Measurements from ENCODE around the gene CBL. TPM values are rescaled to one million over a fixed set of nuclear protein-coding genes. Genes with fewer than 3 reads are reported as not detected.

Gene CBL
- total RNA-seq, 1 donor from 2014 or later: 6.5 TPM

- ATAC-seq (ENCODE audit: poor library complexity) (no peak), DNase-seq (no peak)
- intact Hi-C loops (cut with DNase I): no loop called here
Observed at GRCh38 chr11:119293461-119293860, 87.3 kb downstream of the CBL start.

- intact Hi-C loops (cut with DNase I): no loop called here
- no peak for ATAC-seq (ENCODE audit: poor library complexity)
Observed at GRCh38 chr11:119295178-119295577, 89.0 kb downstream of the CBL start.

GRCh38 chr11:119297938-119298337 lies 91.8 kb downstream of the CBL start:
- intact Hi-C loops (cut with DNase I): no loop called here
- DNase-seq (no peak), ATAC-seq (ENCODE audit: poor library complexity) (no peak)

More at GRCh38 chr11:119295178-119295577, 89.0 kb downstream of the CBL start:
- no peak for DNase-seq

- ATAC-seq (ENCODE audit: poor library complexity): peak; percentile 94
- DNase-seq: peak; percentile 82
- intact Hi-C loops (cut with DNase I): no loop called here
Observed at GRCh38 chr11:119298726-119299125, 92.6 kb downstream of the CBL start.

- DNase-seq (no peak), ATAC-seq (ENCODE audit: poor library complexity) (no peak)
- intact Hi-C loops (cut with DNase I): no loop called here
Observed at GRCh38 chr11:119299416-119299815, 93.3 kb downstream of the CBL start.

GRCh38 chr11:119300198-119300964 lies 94.2 kb downstream of the CBL start:
- intact Hi-C loops (cut with DNase I): no loop called here
- peak; percentile 36 for ATAC-seq (ENCODE audit: poor library complexity)
- DNase-seq: no peak

- ATAC-seq (ENCODE audit: poor library complexity) (no peak), DNase-seq (no peak)
Observed at GRCh38 chr11:119303227-119303718, 97.1 kb downstream of the CBL start.

GRCh38 chr11:119305556-119306372 lies 99.6 kb downstream of the CBL start:
- intact Hi-C loops (cut with DNase I): no loop called here
- no peak for DNase-seq
- no peak for ATAC-seq (ENCODE audit: poor library complexity)

More at GRCh38 chr11:119303227-119303718, 97.1 kb downstream of the CBL start:
- intact Hi-C loops (cut with DNase I): no loop called here

- intact Hi-C loops (cut with DNase I): no loop called here
- ATAC-seq (ENCODE audit: poor library complexity) (peak; percentile 42), DNase-seq (no peak)
Observed at GRCh38 chr11:119306373-119306890, 100.3 kb downstream of the CBL start.

- ATAC-seq (ENCODE audit: poor library complexity): peak; percentile 31
- DNase-seq: no peak
- intact Hi-C loops (cut with DNase I): no loop called here
Observed at GRCh38 chr11:119307219-119307618, 101.1 kb downstream of the CBL start.

GRCh38 chr11:119307974-119308373 lies 101.8 kb downstream of the CBL start:
- ATAC-seq (ENCODE audit: poor library complexity): no peak
- intact Hi-C loops (cut with DNase I): no loop called here
- no peak for DNase-seq

- DNase-seq: no peak
- intact Hi-C loops (cut with DNase I): no loop called here
- no peak for ATAC-seq (ENCODE audit: poor library complexity)
Observed at GRCh38 chr11:119309411-119309810, 103.3 kb downstream of the CBL start.

- intact Hi-C loops (cut with DNase I): no loop called here
- no peak for DNase-seq
- no peak for ATAC-seq (ENCODE audit: poor library complexity)
Observed at GRCh38 chr11:119309953-119310681, 104.0 kb downstream of the CBL start.

GRCh38 chr11:119310682-119311052 lies 104.5 kb downstream of the CBL start:
- no peak for DNase-seq
- no peak for ATAC-seq (ENCODE audit: poor library complexity)
- intact Hi-C loops (cut with DNase I): no loop called here

GRCh38 chr11:119314726-119315125 lies 108.6 kb downstream of the CBL start:
- DNase-seq (no peak), ATAC-seq (ENCODE audit: poor library complexity) (no peak)
- intact Hi-C loops (cut with DNase I): no loop called here

GRCh38 chr11:119315131-119316015 lies 109.2 kb downstream of the CBL start:
- no peak for DNase-seq
- ATAC-seq (ENCODE audit: poor library complexity): peak; percentile 44
- intact Hi-C loops (cut with DNase I): no loop called here

- peak; percentile 38 for ATAC-seq (ENCODE audit: poor library complexity)
Observed at GRCh38 chr11:119316016-119316728, 110.0 kb downstream of the CBL start.

More at GRCh38 chr11:119316016-119316728, 110.0 kb downstream of the CBL start:
- DNase-seq: peak; percentile 83
- intact Hi-C loops (cut with DNase I): no loop called here
